ENCODE results near the gene KCNG4. TPM values are rescaled to one million over a fixed set of nuclear protein-coding genes. Genes with fewer than 3 reads are reported as not detected.

The KCNG4 gene
- total RNA-seq, 1 donor = not detected

DNA sequence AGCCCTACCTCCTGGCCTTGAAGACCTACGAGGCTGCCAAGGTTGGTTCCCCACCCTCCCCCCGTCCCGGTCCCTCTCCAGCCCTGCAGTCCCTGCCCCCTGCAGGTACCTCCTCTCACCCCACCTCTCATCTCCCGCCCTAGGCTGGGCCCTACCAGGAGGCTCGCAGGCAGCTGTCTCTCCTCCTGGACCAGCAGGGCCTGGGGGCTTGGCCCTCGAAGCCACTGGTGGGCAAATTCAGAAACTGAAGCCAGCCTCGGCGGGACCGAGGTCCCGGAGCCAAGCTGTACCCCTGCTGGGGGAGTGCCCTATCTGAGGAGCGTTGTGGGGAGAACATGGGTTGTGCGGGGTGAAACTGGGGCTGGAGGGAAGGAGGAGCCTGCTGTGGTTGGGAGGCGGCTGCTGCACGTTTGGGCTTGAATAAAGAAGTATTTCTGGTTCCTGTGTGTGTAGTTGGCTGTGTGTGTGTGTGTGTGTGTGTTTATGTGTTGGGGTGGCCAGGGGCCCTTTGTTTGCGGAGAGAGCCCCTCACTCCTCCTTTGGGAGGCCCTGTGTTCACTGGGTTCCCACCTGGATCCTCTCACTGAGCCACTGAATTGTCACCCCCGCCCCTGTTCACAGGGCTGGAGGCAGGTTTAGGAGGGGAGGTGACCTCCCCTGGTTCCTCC, 43.0 kb downstream of the KCNG4 start:
- H3K79me2 ChIP-seq (ENCODE audit: insufficient read depth, low read length) = no peaks in the 10 kb centered on the region
- H3K4me2 ChIP-seq (ENCODE audit: insufficient read depth, low read length) = no peak overlapping the region
- no peaks in the 10 kb centered on the region for H3K36me3 ChIP-seq (ENCODE audit: insufficient read depth, low read length)
- peaks cover 5% of the 10 kb centered on the region for H3K4me1 ChIP-seq (ENCODE audit: insufficient read depth, low read length)
- TF ChIP-seq, protein P1, sequence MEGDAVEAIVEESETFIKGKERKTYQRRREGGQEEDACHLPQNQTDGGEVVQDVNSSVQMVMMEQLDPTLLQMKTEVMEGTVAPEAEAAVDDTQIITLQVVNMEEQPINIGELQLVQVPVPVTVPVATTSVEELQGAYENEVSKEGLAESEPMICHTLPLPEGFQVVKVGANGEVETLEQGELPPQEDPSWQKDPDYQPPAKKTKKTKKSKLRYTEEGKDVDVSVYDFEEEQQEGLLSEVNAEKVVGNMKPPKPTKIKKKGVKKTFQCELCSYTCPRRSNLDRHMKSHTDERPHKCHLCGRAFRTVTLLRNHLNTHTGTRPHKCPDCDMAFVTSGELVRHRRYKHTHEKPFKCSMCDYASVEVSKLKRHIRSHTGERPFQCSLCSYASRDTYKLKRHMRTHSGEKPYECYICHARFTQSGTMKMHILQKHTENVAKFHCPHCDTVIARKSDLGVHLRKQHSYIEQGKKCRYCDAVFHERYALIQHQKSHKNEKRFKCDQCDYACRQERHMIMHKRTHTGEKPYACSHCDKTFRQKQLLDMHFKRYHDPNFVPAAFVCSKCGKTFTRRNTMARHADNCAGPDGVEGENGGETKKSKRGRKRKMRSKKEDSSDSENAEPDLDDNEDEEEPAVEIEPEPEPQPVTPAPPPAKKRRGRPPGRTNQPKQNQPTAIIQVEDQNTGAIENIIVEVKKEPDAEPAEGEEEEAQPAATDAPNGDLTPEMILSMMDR (IDR thresholded peaks at IDR 0.05; ENCODE audit: extremely low read depth, low read depth, low read length) = no peak
- peak; percentile 86 for DNase-seq (ENCODE audit: insufficient read length, low spot score, missing footprints)
- H3K4me3 ChIP-seq (ENCODE audit: insufficient read depth, low read length) = no peak overlapping the region
- no peaks in the 10 kb centered on the region for H4K20me1 ChIP-seq (ENCODE audit: insufficient read depth, low read length)
- no peak overlapping the region for H3K27ac ChIP-seq (ENCODE audit: low read depth, low read length)
- H2AFZ ChIP-seq (ENCODE audit: low read length) = no peak overlapping the region
- peaks cover 13% of the 10 kb centered on the region for H3K27me3 ChIP-seq (ENCODE audit: insufficient read depth, low read length)
- no peaks in the 10 kb centered on the region for H3K9me3 ChIP-seq (ENCODE audit: low read depth, low read length)

DNA sequence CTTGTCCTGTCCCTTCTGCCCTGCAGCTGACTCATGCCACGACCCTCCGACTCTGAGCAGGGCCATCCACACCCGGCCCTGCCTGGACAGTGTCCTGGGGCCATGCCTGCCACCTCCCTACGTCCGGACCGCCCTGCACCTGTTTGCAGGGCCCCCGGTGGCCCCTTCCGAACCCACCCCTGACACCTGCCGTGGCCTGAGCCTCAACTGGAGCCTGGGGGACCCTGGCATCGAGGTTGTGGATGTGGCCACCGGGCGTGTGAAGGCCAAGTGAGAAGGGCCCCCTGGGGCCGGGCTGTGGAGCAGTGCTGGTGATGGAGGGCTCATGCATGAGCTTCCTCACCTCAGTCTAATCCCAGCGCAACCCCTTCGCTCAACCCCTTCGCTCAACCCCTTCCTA, 43.7 kb downstream of the KCNG4 start:
- Histone ChIP-seq H3K9me3 (ENCODE audit: low read depth, low read length) (no peaks in the 10 kb centered on the region), H3K36me3 (ENCODE audit: insufficient read depth, low read length) (no peaks in the 10 kb centered on the region), H3K4me1 (ENCODE audit: insufficient read depth, low read length) (peaks cover 5% of the 10 kb centered on the region), H3K4me2 (ENCODE audit: insufficient read depth, low read length) (no peak overlapping the region), H2AFZ (ENCODE audit: low read length) (no peak overlapping the region), H3K79me2 (ENCODE audit: insufficient read depth, low read length) (no peaks in the 10 kb centered on the region), H4K20me1 (ENCODE audit: insufficient read depth, low read length) (no peaks in the 10 kb centered on the region), H3K27me3 (ENCODE audit: insufficient read depth, low read length) (peaks cover 11% of the 10 kb centered on the region), H3K27ac (ENCODE audit: low read depth, low read length) (no peak overlapping the region), H3K4me3 (ENCODE audit: insufficient read depth, low read length) (no peak overlapping the region)
- no peak for DNase-seq (ENCODE audit: insufficient read length, low spot score, missing footprints)
- TF ChIP-seq, protein P1 (IDR thresholded peaks at IDR 0.05; ENCODE audit: extremely low read depth, low read depth, low read length) = no peak

DNA sequence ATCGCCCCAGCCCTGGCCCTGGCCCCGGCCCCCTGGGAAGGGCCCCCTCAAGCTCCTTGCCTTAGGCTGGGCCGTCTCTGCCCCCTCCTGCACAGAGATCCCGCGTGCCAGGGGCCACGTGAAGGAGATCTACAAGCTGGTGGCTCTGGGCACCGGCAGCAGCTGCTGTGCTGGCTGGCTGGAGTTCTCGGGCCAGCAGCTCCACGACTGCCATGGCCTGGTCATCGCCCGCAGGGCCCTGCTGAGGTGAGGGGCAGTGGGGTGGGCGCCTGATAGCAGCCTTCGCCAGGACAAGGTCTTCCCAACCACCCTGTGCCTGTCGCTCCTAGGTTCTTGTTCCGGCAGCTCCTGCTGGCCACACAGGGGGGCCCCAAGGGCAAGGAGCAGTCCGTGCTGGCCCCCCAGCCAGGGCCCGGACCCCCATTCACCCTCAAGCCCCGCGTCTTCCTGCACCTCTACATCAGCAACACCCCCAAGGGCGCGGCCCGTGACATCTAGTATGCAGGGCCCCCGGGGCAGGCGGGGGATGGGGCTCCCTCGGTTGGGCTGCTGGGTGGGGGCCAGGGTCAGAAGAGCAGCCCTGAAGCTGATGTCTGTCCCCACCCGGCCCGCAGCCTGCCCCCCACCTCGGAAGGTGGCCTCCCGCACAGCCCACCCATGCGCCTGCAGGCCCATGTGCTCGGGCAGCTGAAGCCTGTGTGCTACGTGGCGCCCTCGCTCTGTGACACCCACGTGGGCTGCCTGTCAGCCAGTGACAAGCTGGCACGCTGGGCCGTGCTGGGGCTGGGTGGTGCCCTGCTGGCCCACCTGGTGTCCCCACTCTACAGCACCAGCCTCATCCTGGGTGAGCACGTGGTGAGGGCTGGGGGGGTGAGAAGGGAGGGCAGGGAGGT, 44.4 kb downstream of the KCNG4 start:
- Histone ChIP-seq H3K27ac (ENCODE audit: low read depth, low read length) (no peak overlapping the region), H4K20me1 (ENCODE audit: insufficient read depth, low read length) (no peaks in the 10 kb centered on the region), H3K4me1 (ENCODE audit: insufficient read depth, low read length) (peaks cover 5% of the 10 kb centered on the region), H2AFZ (ENCODE audit: low read length) (no peak overlapping the region), H3K4me2 (ENCODE audit: insufficient read depth, low read length) (no peak overlapping the region), H3K79me2 (ENCODE audit: insufficient read depth, low read length) (no peaks in the 10 kb centered on the region), H3K36me3 (ENCODE audit: insufficient read depth, low read length) (no peaks in the 10 kb centered on the region), H3K4me3 (ENCODE audit: insufficient read depth, low read length) (no peak overlapping the region), H3K27me3 (ENCODE audit: insufficient read depth, low read length) (peaks cover 11% of the 10 kb centered on the region), H3K9me3 (ENCODE audit: low read depth, low read length) (no peaks in the 10 kb centered on the region)
- peak; percentile 76 for DNase-seq (ENCODE audit: insufficient read length, low spot score, missing footprints)
- TF ChIP-seq, protein P1 (IDR thresholded peaks at IDR 0.05; ENCODE audit: extremely low read depth, low read depth, low read length) = no peak
